HCT116 (cell line): ENCODE data around the gene SIGMAR1. TPM values are rescaled to one million over a fixed set of nuclear protein-coding genes. Genes with fewer than 3 reads are reported as not detected.

Experiments
- ATAC-seq: fragments of 200-7000 bp; cut with Tn5 transposase; 2 replicates; pipeline ENCODE4 v1.9.1; 2020; ENCODE audit warnings: mild to moderate bottlenecking, moderate library complexity
- BruUV-seq: library from RNA; stranded (reverse); fragments of 400-500 nt; replicated peaks from 2 replicates; lab custom pipeline; 2021; lab: Mats Ljungman, UMichigan
- CTCF ChIA-PET: fragments of 300-600 bp; sonication (Branson Sonifier 250); formaldehyde crosslinking; loops from one replicate; lab custom pipeline; 2021; ENCODE audit warnings: antibody characterized with exemption; lab: Charles Lee
- POLR2A ChIA-PET: fragments of 300-600, 350-600 bp; sonication (Branson Sonifier 250); formaldehyde crosslinking; loops from one replicate; lab custom pipeline; 2021; ENCODE audit warnings: antibody characterized with exemption; lab: Charles Lee
- RAD21 ChIA-PET, 2 experiments: fragments of 300-600 bp; sonication (Branson Sonifier 250); formaldehyde crosslinking; loops; one replicate each; lab custom pipeline; 2023; ENCODE audit warnings: low total read pairs in 2 of 2; ENCODE audit not compliant: uncharacterized antibody in 2 of 2, unreplicated experiment in 2 of 2, low non-redundant PET in 1 of 2; lab: Charles Lee
- DNase-seq: peaks from one replicate; pipeline ENCODE4 v3.0.0-alpha.2; 2010; ENCODE audit warnings: low read depth, low spot score
- H2AFZ ChIP-seq: fragments of 200-600 bp; shearing (Covaris generic), sonication (generic); 2 replicates; pipeline ENCODE4 v1.6.1; 2017; ENCODE audit warnings: low read depth, mixed run types, mixed read lengths, antibody characterized with exemption, low read length; ENCODE audit not compliant: poor library complexity, severe bottlenecking
- H3K27ac ChIP-seq: 2 replicates; pipeline ENCODE4 v1.5.1; 2012; ENCODE audit warnings: low read depth, low read length
- H3K27me3 ChIP-seq: fragments of 200-600 bp; sonication (generic); 2 replicates; pipeline ENCODE4 v1.6.1; 2016; ENCODE audit warnings: mixed run types, low read length, mixed read lengths; ENCODE audit not compliant: insufficient read depth
- H3K36me3 ChIP-seq, 2 experiments: fragments of 200-500 bp in 1 of 2; fragments of 200-600 bp in 1 of 2; sonication (Bioruptor generic) in 1 of 2; sonication (generic) in 1 of 2; 2 replicates each; pipeline versions ENCODE4 v1.5.1 to v1.6.1; 2014 to 2016; ENCODE audit warnings: low read length in 2 of 2, inconsistent platforms in 1 of 2, mixed read lengths in 1 of 2, mixed run types in 1 of 2; ENCODE audit not compliant: insufficient read depth in 2 of 2, control insufficient read depth in 1 of 2
- H3K4me1 ChIP-seq, 2 experiments: fragments of 200-600 bp in 1 of 2; sonication (generic) in 1 of 2; 2 replicates each; pipeline versions ENCODE4 v1.5.1 to v1.6.1; 2012 to 2017; ENCODE audit warnings: low read length in 2 of 2, inconsistent platforms in 1 of 2, mild to moderate bottlenecking in 1 of 2, mixed read lengths in 1 of 2, mixed run types in 1 of 2, moderate library complexity in 1 of 2; ENCODE audit not compliant: insufficient read depth in 2 of 2, control insufficient read depth in 1 of 2
- H3K4me2 ChIP-seq: fragments of 200-600 bp; sonication (generic); 2 replicates; pipeline ENCODE4 v1.6.1; 2017; ENCODE audit warnings: mixed run types, low read length, mixed read lengths
- H3K4me3 ChIP-seq, 2 experiments: fragments of 200-600 bp in 1 of 2; sonication (generic) in 1 of 2; replicated peaks in 1 of 2; 2 replicates each; pipeline ENCODE4 v1.5.1; 2011 to 2016; ENCODE audit warnings: low read length in 2 of 2, control low read depth in 1 of 2, low read depth in 1 of 2, mild to moderate bottlenecking in 1 of 2, mixed read lengths in 1 of 2, mixed run types in 1 of 2
- H3K79me2 ChIP-seq: fragments of 200-600 bp; sonication (generic); 2 replicates; pipeline ENCODE4 v1.6.1; 2017; ENCODE audit warnings: mild to moderate bottlenecking, mixed run types, low read length, moderate library complexity, mixed read lengths; ENCODE audit not compliant: insufficient read depth
- H3K9ac ChIP-seq: fragments of 200-600 bp; sonication (generic); 2 replicates; pipeline ENCODE4 v1.6.1; 2016; ENCODE audit warnings: low read length, mixed read lengths
- H3K9me2 ChIP-seq: fragments of 200-600 bp; sonication (generic), shearing (Covaris generic); 2 replicates; pipeline ENCODE4 v1.6.1; 2017; ENCODE audit warnings: mixed run types, mild to moderate bottlenecking, moderate library complexity; ENCODE audit not compliant: insufficient read depth
- H3K9me3 ChIP-seq, 2 experiments: fragments of 200-500 bp in 1 of 2; fragments of 200-600 bp in 1 of 2; sonication (Bioruptor generic) in 1 of 2; sonication (generic) in 1 of 2; 2 replicates each; pipeline ENCODE4 v1.6.1; 2014 to 2017; ENCODE audit warnings: low read length in 2 of 2, mixed read lengths in 2 of 2, inconsistent platforms in 1 of 2, low read depth in 1 of 2, mild to moderate bottlenecking in 1 of 2, mixed run types in 1 of 2, moderate library complexity in 1 of 2; ENCODE audit not compliant: control insufficient read depth in 1 of 2, insufficient read depth in 1 of 2
- H4K20me1 ChIP-seq: fragments of 200-600 bp; sonication (generic), shearing (Covaris generic); 2 replicates; pipeline ENCODE4 v1.6.1; 2017; ENCODE audit warnings: mixed run types, mild to moderate bottlenecking, moderate library complexity; ENCODE audit not compliant: insufficient read depth
- CBX3 ChIP-seq: IDR thresholded peaks from 2 replicates; pipeline ENCODE4 v1.6.1; 2012; ENCODE audit warnings: low read depth
- CEBPB ChIP-seq: IDR thresholded peaks from 2 replicates; pipeline ENCODE4 v1.6.1; 2012; ENCODE audit warnings: low read depth
- EGR1 ChIP-seq: IDR thresholded peaks from 2 replicates; pipeline ENCODE4 v1.6.1; 2012; ENCODE audit warnings: low read depth
- ELF1 ChIP-seq: IDR thresholded peaks from 2 replicates; pipeline ENCODE4 v1.6.1; 2012; ENCODE audit warnings: low read depth, borderline replicate concordance
- FOSL1 ChIP-seq: IDR thresholded peaks from 2 replicates; pipeline ENCODE4 v1.6.1; 2012; ENCODE audit warnings: low read depth
- POLR2A ChIP-seq: IDR thresholded peaks from 2 replicates; pipeline ENCODE4 v1.7.0; 2011; ENCODE audit warnings: borderline replicate concordance; ENCODE audit not compliant: insufficient read depth, insufficient read length; ENCODE audit errors: extremely low read depth
- POLR2AphosphoS5 ChIP-seq: IDR thresholded peaks from 2 replicates; pipeline ENCODE4 v1.6.1; 2011; ENCODE audit warnings: mild to moderate bottlenecking, low read depth, low read length, moderate library complexity
- RAD21 ChIP-seq: IDR thresholded peaks from 2 replicates; pipeline ENCODE4 v1.6.1; 2012; ENCODE audit warnings: low read depth, mild to moderate bottlenecking
- SIN3A ChIP-seq: IDR thresholded peaks from 2 replicates; pipeline ENCODE4 v1.6.1; 2012; ENCODE audit warnings: low read depth
- SP1 ChIP-seq: IDR thresholded peaks from 2 replicates; pipeline ENCODE4 v1.6.1; 2012; ENCODE audit warnings: low read depth
- SRF ChIP-seq: IDR thresholded peaks from 2 replicates; pipeline ENCODE4 v1.6.1; 2012; ENCODE audit warnings: low read depth
- YY1 ChIP-seq: IDR thresholded peaks from 2 replicates; pipeline ENCODE4 v1.6.1; 2011; ENCODE audit warnings: low read length, low read depth, moderate library complexity, mild to moderate bottlenecking; ENCODE audit not compliant: insufficient replicate concordance; ENCODE audit errors: extremely low read depth
- ZFX ChIP-seq: fragments of 450-650 bp; IDR thresholded peaks from 2 replicates; pipeline ENCODE4 v1.6.1; 2017
- intact Hi-C: fragments of 100-400 bp; cut with micrococcal nuclease; formaldehyde crosslinking; loops from 2 replicates; pipeline ENCODE4 v1.10.0; 2022
- total RNA-seq: library from RNA; stranded (reverse); gene quantifications from one replicate; pipeline ENCODE4 v1.2.1, GENCODE V29; 2021; ENCODE audit not compliant: unreplicated experiment
- TF ChIP-seq, protein P1 (sequence below), 3 experiments: fragments of 200-600 bp in 1 of 3; sonication (generic) in 1 of 3; IDR thresholded peaks in 2 of 3; conservative IDR thresholded peaks in 1 of 3; 2 replicates each; pipeline ENCODE4 v1.5.1; 2012 to 2017; ENCODE audit warnings: low read depth in 2 of 3, low read length in 2 of 3, antibody characterized with exemption in 1 of 3, borderline replicate concordance in 1 of 3, control low read depth in 1 of 3, mild to moderate bottlenecking in 1 of 3, mixed read lengths in 1 of 3, mixed run types in 1 of 3, moderate library complexity in 1 of 3; ENCODE audit not compliant: insufficient read depth in 1 of 3
- TF ChIP-seq, protein P2 (sequence below): IDR thresholded peaks from 2 replicates; pipeline ENCODE4 v1.6.1; 2012
- TF ChIP-seq, protein P3 (sequence below): IDR thresholded peaks from 2 replicates; pipeline ENCODE4 v1.6.1; 2012
- TF ChIP-seq, protein P4 (sequence below): IDR thresholded peaks from 2 replicates; pipeline ENCODE4 v1.6.1; 2011; ENCODE audit warnings: mild to moderate bottlenecking, low read length, moderate library complexity; ENCODE audit not compliant: insufficient replicate concordance; ENCODE audit errors: extremely low read depth

SIGMAR1 gene
- total RNA-seq, 1 experiment from 2014 or later = 109 TPM

DNA sequence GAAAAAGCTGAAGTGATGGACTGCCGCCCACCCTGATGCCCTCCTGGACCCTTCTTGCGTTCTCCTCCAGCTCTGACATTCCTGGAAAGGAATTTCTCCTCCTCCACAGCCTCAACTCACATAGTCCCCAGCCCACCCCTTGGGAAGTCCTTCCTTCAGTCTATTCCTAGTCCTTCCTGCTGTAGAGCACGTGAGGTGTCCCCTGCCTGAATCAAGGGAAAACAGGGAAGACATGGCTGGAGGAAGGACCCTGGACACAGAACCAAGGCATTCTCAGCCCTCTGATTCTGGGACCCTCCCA, 12.5 kb downstream of the SIGMAR1 start:
- intact Hi-C loops = no loop called here
- BruUV-seq = no TSS peak
- peaks cover 6 to 18% of the 10 kb centered on the region in 2 experiments; a peak in 3 of 4 replicates for H3K4me1 ChIP-seq
- no peaks in the 10 kb centered on the region for H3K9me3 ChIP-seq
- DNase-seq (no peak), ATAC-seq (no peak)
- ChIA-PET CTCF (no interaction called here), RAD21 (no interaction called here), POLR2A (no interaction called here)
- H3K27ac ChIP-seq = no peak overlapping the region
- H3K9me2 ChIP-seq = no peaks in the 10 kb centered on the region
- no peaks in the 10 kb centered on the region for H3K36me3 ChIP-seq
- H3K4me3 ChIP-seq = no peak overlapping the region
- no peak for TF ChIP-seq POLR2AphosphoS5
- TF ChIP-seq RAD21 = no peak
- TF ChIP-seq YY1 = no peak
- TF ChIP-seq SRF = no peak
- no peak for TF ChIP-seq ELF1
- TF ChIP-seq CEBPB = no peak
- TF ChIP-seq CBX3 = no peak
- TF ChIP-seq FOSL1 = no peak
- TF ChIP-seq, protein P1, sequence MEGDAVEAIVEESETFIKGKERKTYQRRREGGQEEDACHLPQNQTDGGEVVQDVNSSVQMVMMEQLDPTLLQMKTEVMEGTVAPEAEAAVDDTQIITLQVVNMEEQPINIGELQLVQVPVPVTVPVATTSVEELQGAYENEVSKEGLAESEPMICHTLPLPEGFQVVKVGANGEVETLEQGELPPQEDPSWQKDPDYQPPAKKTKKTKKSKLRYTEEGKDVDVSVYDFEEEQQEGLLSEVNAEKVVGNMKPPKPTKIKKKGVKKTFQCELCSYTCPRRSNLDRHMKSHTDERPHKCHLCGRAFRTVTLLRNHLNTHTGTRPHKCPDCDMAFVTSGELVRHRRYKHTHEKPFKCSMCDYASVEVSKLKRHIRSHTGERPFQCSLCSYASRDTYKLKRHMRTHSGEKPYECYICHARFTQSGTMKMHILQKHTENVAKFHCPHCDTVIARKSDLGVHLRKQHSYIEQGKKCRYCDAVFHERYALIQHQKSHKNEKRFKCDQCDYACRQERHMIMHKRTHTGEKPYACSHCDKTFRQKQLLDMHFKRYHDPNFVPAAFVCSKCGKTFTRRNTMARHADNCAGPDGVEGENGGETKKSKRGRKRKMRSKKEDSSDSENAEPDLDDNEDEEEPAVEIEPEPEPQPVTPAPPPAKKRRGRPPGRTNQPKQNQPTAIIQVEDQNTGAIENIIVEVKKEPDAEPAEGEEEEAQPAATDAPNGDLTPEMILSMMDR (IDR thresholded peaks at IDR 0.05 in 2 of 3, conservative IDR thresholded peaks at IDR 0.05 in 1 of 3; ENCODE audit: borderline replicate concordance in 1 of 3, insufficient read depth in 1 of 3, low read depth in 2 of 3, low read length in 2 of 3) = no peak
- TF ChIP-seq SP1 = no peak
- TF ChIP-seq, protein P2, sequence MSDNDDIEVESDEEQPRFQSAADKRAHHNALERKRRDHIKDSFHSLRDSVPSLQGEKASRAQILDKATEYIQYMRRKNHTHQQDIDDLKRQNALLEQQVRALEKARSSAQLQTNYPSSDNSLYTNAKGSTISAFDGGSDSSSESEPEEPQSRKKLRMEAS = no peak
- TF ChIP-seq SIN3A = no peak
- no peak for TF ChIP-seq ZFX
- no peak for TF ChIP-seq EGR1
- TF ChIP-seq, protein P3, sequence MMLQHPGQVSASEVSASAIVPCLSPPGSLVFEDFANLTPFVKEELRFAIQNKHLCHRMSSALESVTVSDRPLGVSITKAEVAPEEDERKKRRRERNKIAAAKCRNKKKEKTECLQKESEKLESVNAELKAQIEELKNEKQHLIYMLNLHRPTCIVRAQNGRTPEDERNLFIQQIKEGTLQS = no peak
- no peak for TF ChIP-seq POLR2A
- TF ChIP-seq, protein P4, sequence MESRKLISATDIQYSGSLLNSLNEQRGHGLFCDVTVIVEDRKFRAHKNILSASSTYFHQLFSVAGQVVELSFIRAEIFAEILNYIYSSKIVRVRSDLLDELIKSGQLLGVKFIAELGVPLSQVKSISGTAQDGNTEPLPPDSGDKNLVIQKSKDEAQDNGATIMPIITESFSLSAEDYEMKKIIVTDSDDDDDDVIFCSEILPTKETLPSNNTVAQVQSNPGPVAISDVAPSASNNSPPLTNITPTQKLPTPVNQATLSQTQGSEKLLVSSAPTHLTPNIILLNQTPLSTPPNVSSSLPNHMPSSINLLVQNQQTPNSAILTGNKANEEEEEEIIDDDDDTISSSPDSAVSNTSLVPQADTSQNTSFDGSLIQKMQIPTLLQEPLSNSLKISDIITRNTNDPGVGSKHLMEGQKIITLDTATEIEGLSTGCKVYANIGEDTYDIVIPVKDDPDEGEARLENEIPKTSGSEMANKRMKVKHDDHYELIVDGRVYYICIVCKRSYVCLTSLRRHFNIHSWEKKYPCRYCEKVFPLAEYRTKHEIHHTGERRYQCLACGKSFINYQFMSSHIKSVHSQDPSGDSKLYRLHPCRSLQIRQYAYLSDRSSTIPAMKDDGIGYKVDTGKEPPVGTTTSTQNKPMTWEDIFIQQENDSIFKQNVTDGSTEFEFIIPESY = no peak
- H3K27me3 ChIP-seq = peaks cover 8% of the 10 kb centered on the region; the same call in 1 of the 2 replicates
- H3K79me2 ChIP-seq = no peaks in the 10 kb centered on the region
- H3K9ac ChIP-seq = no peak overlapping the region
- H2AFZ ChIP-seq = no peak overlapping the region
- H3K4me2 ChIP-seq = no peak overlapping the region
- H4K20me1 ChIP-seq = no peaks in the 10 kb centered on the region
